HG03060 (cell line): Measurements from ENCODE around the gene TBC1D9.
"Not testable (repeated sequence)": the region's sequence is repeated elsewhere in the genome, so short reads cannot be mapped to it uniquely, and the experiment has no call there.

ENCODE experiments used
- ATAC-seq: cut with Tn5 transposase; IDR thresholded peaks from one replicate; pipeline ENCODE4 v1.9.1; 2021; ENCODE audit warnings: low read depth, moderate number of reproducible peaks; ENCODE audit not compliant: unreplicated experiment

The TBC1D9 gene

DNA sequence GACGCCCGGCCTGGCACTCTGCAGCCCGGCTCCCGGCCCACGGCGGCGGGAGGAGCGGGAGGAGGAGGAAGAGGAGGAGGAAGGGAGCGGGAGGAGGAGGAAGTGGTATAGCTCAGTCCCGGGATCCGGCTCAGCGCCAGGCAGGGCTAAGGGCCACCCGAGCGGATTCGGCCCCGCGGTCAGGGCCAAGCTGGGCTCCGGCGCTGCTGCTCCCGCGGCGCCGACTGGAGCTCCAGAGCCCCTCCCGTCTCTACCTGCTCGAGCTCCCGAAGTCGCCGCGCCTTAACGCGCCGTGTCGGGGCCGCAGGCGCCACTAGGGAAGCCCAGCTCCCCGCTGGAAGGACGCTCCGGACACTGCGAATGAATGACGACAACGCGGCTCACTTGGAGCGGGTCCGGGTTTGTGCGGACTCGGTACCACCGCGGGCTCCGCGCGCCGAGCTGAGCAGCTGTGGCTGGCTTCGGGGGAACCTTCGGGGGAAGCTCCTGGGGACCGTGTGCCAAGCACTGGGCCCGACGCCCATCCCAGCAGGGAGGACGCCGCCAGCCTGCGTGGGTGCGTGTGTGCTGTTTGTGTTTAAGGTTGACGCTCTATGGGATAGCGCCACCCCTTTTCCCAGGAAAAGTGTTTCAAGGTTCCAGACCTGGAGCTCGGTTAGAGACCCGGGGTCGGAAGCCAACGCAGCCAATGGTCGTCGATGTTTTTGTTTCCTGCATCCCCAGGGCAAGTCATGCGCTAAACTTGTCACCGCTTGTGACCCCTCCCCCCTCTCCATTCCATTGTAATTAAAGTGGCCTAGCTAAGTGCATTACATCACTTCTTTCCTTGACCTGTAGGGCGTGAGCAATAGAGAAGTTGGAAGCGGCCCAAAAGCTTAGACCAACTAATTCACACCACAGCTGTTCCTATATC lies at the start of gene TBC1D9:
Gene TBC1D9 (minus strand): TSS at position 67 of the 913 bp plus-strand sequence. CDS start 340 bp downstream, outside the sequence.
- ATAC-seq, result peak; percentile 31

DNA sequence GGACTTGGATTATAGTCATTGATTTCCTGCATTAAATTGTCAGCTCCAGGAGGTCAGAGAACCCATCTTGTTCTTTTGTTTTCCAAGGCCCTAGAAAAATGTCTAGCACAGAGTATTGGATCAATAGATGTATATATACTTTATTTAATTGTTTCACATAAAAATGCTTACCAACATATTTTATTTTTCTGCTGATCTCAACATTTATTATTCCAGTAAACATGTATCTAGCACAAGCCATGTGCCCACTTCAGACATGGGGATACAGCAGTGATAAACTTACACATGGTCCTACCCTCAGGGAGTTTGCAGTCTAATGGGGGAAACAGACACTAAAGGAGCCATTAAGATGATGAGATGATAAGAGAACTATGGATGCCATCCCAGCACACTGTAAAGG lies 49.1 kb upstream of the TBC1D9 start:
- no peak for ATAC-seq

DNA sequence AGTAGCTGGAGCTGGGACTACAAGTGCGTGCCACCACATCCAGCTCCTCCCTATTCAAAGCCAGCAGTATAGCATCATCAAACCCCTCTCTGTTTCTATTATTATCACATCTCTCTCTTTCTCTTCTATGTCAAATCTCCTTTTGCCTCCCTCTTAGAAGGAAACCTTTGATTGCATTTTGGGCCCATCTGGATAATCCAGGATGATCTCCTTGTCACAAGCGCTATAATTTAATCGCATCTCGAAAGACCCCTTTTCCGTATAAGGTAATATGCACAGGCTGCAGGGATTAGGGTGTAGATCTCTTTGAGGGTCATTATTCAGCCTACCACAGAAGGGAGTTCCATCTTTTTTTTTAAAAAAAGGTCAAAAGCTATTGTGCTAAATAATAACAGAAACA lies 46.4 kb upstream of the TBC1D9 start:
- no peak for ATAC-seq

DNA sequence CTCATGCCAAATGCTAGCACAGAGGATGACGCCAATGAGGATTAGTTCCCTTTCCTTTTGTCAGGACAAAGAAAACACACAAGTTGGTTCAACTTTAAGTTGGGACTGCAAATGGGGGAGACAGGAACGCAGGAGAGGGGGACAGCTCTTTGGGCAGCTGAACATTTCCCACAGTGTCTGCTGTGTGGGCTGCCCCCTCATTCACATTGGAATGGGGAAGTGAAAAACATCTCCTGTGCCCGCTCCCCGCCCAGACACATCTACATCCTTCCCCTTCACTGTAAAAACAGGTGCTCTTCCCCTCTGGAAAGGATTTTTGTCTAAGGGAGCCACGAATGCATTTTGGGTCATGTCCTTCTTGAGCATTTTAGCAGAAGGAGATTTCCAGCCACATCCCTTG lies 44.5 kb upstream of the TBC1D9 start:
- no peak for ATAC-seq

DNA sequence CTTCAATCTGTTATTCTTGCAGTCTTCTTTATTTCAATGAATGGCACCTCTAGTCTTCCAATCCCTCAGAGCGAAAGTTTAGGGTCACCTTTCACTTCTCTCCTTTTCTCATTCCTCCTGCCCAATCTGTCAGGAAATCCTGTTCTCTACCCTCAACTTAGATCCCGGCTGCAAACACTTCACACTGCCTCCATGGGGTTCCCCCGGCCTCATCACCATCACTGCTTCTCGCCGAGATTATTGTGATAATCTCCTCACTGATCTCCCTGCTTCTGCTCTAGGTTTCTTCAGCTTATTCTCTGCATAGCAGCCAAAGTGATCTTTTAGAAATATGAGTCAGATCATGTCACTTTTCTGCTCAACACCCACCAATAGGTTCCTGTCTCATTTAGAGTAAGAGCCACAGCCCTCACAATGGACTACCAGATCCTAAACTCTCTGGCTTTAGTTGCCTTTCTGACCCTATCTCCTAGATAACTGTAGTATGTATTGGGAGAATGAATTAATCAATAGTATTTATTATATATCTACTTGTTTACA lies 43.6 kb upstream of the TBC1D9 start:
- ATAC-seq, result no peak

DNA sequence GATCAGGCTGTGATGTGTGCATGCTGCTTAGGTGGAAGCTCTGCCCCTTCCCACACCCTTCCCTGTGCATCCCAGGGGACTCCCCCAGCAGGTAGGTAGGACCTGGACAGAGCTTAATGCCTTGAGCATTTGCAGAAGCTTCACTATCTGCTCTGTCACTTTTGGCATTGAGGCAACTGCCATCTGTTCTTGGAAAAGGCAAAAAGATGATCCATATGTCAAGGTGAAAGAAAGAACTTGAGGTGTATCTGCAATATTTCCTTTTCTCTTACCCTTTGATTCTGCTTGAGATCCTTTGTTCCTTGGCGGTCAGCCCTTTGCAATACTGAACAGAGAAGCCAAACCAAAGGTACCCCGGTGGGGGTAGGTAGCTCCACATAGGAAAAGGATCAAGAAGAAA lies 37.1 kb upstream of the TBC1D9 start:
- no peak for ATAC-seq

DNA sequence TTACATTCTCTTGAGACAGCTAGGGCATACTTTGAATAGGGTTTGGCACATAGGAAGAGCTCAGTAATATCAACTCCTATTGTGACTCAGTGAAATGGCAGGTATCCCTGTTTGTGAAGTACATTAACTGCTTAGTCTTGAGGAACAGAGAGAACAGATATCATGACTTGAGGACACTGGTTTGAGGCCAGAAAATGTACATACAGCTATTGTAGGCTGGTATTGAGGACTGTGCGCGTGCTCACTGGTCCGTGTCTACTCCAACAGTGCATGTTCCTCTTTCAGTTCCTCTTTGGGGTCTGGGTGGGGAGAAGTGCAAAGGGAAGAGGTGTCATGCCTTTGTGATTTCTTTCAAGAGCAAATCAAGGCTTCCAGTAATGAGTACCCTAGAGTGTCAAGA lies 34.6 kb upstream of the TBC1D9 start:
- ATAC-seq, result peak; percentile 86

DNA sequence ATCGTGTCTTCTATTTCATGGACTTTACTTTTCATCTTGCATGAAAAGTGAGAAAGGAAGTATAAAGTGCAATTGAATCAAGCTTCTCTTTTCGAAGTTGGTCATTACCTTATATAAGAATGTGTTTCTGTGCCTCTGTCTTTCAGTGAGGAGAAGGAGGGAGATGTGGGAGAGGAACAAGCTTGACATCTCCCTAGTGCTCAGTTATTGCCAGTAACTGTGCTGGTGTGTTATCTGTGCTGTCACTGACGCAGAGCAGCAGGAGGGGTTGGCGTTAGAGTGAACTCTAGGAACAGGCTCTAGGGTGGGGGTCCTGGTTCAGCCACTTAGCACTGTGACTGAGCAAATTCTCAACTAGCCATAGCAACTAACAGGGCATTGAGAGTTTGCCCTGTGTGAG lies 34.0 kb upstream of the TBC1D9 start:
- ATAC-seq, result no peak

DNA sequence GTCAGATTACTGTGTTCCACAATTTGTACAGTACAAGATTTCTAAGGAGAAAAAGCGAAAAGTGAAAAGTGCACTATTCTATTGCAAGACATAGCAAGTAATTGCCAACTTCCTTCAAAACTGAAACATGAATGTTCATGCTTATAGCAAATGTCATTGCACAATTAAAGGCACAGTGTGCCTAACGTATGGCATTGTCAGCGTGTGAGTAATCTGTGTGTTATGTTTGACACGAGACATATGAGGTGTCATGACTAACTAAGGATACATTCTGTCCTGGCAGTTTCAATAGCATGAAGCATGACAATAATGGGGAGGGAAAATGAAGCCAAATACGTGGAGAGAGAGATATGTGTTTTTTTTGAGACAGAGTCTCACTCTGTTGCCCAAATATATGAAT lies 33.6 kb upstream of the TBC1D9 start:
- no peak for ATAC-seq

DNA sequence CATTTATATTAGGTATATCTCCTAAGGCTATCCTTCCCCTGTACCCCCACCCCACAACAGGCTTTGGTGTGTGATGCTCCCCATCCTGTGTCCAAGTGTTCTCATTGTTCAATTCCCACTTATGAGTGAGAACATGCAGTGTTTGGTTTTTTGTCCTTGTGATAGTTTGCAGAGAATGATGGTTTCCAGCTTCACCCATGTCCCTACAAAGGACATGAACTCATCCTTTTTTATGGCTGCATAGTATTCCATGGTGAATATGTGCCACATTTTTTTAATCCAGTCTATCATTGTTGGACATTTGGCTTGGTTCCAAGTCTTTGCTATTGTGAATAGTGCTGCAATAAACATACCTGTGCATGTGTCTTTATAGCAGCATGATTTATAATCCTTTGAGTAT lies 26.6 kb upstream of the TBC1D9 start:
- not testable (repeated sequence) for ATAC-seq

DNA sequence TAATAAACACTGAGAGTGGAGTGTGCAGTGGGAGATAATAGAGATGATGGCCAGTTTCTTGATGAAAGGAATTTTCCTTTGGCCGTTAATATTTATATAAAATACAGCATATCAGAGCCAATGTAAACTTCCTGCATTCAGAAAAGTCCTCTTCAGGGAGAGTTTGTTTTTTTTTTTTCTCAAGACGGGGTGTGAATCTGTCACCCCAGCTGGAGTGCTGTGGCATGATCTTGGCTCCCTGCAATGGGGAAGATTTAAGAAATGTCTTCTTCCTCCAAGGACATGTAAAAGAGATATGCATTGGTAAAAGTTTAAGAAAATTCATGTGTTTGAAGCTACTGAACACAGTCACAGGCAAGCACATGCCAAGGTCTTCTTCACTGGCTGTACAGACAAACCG lies 25.4 kb upstream of the TBC1D9 start:
- ATAC-seq, result no peak

DNA sequence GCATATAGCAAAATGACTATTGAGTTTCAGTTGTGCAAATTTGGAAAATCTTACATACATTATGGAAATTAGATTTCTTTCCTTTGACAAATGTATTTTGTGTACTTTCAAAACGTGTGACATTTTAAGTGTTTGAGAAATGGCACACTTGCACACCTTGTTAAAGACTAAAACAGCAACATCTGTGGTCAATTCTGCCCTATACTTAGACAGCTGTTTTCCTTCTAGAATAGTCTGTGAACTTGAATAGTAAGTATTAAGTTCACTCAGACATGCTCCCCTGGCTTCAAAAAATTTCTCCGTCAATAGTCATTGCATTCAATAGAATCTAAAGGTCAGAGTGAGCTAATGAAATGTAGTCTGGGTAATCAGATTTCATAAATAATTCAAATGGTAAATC lies 21.7 kb upstream of the TBC1D9 start:
- ATAC-seq, result peak; percentile 56

DNA sequence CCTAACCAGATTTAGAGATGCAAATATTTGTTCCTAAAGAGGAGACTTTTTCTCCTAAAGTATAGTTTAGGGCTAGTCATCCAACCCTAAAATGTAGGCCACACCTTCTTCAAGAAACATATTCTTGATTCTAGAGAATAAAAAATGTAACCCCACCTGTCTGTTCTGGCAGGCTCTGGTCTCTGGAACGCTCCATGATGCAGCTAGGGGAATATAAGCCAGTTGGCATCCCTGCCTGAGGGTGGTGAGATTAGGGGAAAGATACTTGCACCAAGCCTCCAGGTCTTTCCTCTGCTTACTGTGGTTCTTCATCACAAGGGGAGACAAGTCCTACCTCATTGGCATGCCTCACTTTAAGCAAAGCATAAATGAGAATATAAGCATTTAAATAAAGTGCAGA lies 21.2 kb upstream of the TBC1D9 start:
- no peak for ATAC-seq

DNA sequence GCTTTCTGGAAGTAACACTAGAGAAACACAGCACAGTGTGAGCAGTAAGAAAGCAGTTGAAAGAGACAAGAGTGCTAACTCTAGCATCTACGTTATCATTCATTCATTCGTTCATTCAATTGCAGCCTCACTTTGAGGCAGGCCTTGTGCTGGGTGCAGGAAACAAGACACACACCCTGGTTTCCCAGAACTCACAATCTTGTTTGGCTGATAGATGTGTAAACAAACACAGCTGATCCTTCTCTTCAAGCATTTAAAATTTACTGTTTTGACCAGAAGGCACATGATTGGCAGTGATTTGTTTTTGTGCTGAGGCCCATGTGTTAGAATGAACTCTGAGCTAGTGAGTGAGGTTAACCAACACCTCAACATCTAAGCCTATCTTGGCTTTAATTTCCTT lies 20.4 kb upstream of the TBC1D9 start:
- no peak for ATAC-seq

DNA sequence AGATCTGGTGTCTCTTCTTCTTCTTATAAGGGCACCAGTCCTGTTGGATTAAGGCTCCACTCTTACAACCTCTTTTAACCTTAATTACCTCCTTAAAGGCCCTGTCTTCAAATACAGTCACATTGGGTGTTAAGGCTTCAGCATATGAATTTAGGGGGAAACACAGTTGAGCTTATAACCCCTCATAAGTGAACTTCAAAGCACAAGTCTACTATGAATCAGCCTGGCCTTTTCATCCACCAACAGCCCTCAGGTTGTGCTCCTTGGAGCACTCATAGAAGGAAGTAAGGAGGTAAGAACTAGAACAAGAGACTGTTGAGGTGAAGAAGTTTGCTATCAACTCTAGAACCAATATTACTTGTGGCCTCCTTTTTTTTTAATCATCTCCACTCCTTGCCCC lies 18.8 kb upstream of the TBC1D9 start:
- ATAC-seq, result no peak

DNA sequence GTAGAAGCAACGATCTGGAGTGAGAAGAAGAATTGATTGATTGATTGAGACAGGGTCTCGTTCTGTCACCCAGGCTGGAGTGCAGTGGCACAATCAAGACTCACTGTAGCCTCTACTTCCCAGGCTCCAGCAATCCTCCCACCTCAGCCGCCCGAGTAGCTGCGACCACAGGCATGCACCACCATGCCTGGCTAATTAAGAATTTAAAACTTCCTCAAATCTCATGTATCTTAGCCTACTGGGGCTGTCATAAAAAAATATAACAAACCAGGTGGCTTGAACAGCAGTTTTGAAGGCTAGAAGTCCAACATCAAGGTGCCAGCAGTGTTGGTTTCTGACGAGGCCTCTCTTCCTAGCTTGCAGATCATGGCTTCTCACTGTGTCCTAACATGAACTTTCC lies 18.3 kb upstream of the TBC1D9 start:
- ATAC-seq, result no peak

DNA sequence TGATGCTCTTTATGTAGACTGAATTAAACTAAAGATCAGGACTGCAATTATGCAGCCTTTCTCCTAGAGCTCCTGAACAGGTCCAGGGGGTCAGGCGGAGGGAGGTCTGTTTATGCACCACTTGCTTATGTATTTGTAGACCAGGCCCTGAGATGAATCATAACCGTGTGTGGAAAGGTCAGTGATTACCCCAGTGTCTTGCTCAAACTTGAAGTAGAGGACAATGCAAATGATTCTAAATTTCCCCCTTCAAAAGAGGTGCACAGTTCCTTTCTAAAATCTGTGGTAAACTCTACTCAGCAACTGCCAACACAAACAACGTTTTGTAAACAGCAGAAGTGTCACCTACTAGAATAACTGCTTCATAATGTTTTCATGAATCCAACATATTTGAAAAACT lies 13.0 kb upstream of the TBC1D9 start:
- no peak for ATAC-seq

DNA sequence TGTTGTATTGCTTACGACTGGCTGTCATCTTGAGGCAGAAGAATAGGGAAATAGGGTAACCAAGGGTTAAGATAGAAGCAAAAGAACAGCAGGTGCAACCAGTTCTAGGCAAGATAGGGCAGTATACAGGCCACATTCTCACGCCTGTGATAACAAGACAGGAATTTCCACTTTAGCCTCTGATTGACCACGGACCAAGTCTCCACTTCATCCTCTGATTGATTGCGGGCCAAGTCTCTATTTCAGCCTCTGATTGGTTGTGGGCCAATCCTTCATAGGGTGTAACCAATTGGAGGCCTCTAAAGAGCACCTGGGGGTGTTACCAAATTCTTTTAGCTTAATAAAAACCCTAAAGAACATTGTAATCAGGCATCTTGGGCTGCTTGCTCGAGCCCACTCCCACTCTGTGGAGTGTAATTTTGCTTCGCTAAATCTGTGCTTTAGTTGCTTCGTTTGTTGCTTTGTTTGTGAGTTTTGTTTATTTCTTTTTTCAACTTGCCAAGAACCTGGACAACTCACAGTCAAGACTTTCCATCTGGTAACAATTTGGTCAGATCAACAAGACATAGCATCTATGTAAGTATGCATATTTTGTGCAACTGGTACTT lies 8.7 kb upstream of the TBC1D9 start:
- ATAC-seq, result no peak

DNA sequence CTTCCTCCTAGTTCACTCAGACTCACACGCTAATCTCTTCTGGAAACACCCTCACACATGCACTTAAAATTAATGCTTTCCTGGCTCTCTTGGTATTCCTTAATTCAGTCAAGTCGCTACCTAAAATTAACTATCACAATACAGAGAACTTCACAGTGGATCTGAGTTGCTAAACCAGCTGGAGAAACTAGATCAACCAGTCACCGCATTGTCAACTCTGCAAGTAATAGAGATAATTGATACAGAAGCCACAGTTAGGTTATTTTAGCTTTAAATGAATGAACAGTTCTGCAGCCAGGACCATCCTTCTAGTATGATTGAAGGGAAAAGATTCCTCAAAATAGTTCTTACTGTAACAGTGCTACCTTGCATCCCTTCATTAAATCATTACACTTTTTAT lies 6.0 kb upstream of the TBC1D9 start:
- ATAC-seq, result no peak

DNA sequence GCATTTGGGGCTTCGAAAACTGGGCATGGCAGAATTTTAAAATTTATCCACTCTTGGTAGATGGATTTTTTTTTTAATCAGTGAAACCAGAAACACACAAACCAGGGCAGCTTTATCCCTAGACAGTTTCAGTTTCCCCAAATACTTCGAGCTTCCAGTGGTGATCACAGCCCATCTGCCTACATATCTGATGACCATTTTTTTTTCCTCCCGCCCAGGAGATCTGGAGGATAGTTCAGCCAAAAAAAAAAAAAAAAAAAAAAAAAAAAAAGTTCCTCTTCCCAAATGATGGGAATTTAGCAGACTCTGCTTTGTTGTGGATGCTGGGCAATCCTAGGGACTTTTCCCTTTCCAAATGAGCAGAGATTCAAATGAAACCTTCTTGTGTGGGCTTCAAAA lies 1.0 kb upstream of the TBC1D9 start:
- no peak for ATAC-seq

DNA sequence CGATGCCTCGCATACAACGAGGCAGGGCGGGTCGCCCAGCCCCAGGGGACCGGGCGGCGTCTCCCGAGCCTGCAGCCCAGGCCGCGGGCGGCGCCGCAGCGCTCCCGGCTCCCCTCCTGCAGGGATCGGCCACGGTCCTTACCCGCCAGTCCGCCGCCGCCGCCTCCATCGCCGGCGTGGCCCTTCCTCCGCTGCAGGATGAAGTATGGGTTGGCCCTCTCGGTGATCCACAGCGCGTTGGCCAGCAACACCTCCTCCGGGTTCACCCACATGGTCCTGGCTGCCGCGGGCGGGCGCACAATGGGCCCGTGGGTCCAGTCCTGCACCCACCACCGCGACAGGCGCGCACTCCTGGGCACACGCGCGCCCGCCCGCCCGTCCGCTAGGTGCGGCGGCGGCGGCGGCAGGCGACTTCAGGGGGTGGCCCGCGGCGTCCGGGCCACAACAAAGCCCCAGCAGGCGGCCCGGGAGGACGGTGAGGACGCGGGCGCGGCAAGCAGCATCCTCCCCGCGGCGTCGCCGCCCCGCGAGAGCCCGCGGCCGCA lies 339 bp downstream of the TBC1D9 start:
- no peak for ATAC-seq
